IPS DF 6.9 (cell line): Measurements from ENCODE around the gene OR2T1.
"Not testable (repeated sequence)": the region's sequence is repeated elsewhere in the genome, so short reads cannot be mapped to it uniquely, and the experiment has no call there.

ENCODE experiments used
- DNase-seq: peaks from one replicate; pipeline ENCODE4 v3.0.0-alpha.2; 2013; ENCODE audit warnings: low read depth, low spot score
- H3K27ac ChIP-seq: one replicate; pipeline ENCODE4 v1.5.1; 2013; ENCODE audit warnings: low read length, control low read depth
- H3K27me3 ChIP-seq: 2 replicates; pipeline ENCODE4 v1.6.1; 2013; ENCODE audit warnings: mild to moderate bottlenecking, low read length; ENCODE audit not compliant: control insufficient read depth, insufficient read depth
- H3K36me3 ChIP-seq: 2 replicates; pipeline ENCODE4 v1.6.1; 2013; ENCODE audit warnings: low read length; ENCODE audit not compliant: control insufficient read depth, insufficient read depth
- H3K4me1 ChIP-seq: 2 replicates; pipeline ENCODE4 v1.6.1; 2013; ENCODE audit warnings: low read length; ENCODE audit not compliant: control insufficient read depth, insufficient read depth
- H3K4me3 ChIP-seq: 2 replicates; pipeline ENCODE4 v1.5.1; 2013; ENCODE audit warnings: mild to moderate bottlenecking, low read length
- H3K9me3 ChIP-seq: 2 replicates; pipeline ENCODE4 v1.6.1; 2013; ENCODE audit warnings: low read length, inconsistent platforms; ENCODE audit not compliant: control insufficient read depth, insufficient read depth
- WGBS: extraction: QIAGEN DNeasy Blood & Tissue Kit; methylation state at CpG from one replicate; pipeline ENCODE4 v1.1.7; 2013; ENCODE audit warnings: mixed read lengths, missing lambda C conversion rate; ENCODE audit not compliant: insufficient read length, insufficient coverage; 5-methylcytosine and 5-hydroxymethylcytosine counted together

Gene OR2T1

DNA sequence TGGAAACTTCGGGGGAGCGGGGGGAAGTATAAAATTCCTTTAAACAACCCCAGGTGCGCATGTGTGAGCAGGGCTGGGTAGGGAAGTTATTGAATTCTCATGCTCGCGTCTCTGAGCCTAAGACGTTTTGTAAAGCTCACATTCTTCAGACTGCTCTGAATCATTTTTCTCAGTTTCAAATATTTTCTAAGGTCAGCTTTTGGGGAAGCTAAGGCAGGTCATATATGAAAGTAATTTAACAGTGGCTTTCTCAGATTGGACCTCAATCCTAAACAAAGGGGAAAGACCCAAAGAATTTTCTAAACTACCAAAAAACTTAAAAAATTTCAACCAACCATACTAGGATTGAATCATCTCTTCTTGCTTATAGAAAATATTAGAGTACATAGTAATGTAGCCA, 32.1 kb downstream of the OR2T1 start:
- not testable (repeated sequence) for H3K27ac ChIP-seq, H3K36me3 ChIP-seq, H3K27me3 ChIP-seq, H3K9me3 ChIP-seq, DNase-seq, H3K4me3 ChIP-seq, H3K4me1 ChIP-seq
- WGBS = no CpG with 5 or more reads among the region's 6 CpGs

DNA sequence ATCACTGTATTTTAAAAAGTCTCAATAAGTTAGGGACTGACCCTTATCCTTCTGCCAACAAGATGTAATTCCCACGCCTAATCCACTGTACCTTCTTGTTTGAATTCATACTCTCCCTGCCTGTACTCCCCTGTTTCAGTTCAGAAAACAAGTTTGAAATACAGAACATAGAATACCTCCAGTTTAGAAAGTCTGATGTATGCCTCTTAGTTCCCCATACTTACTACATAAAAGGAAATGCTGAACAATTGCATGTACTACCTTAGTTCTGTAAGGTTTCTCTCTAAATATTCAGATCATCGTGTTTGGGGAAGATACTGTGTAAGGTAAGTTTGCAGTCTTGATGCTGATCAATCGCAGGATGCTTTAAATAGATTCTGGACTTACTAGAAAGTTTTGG, 33.5 kb downstream of the OR2T1 start:
- not testable (repeated sequence) for H3K27me3 ChIP-seq, H3K27ac ChIP-seq, DNase-seq, H3K4me1 ChIP-seq, H3K4me3 ChIP-seq, H3K36me3 ChIP-seq, H3K9me3 ChIP-seq
- no CpG with 5 or more reads among the region's 3 CpGs for WGBS

DNA sequence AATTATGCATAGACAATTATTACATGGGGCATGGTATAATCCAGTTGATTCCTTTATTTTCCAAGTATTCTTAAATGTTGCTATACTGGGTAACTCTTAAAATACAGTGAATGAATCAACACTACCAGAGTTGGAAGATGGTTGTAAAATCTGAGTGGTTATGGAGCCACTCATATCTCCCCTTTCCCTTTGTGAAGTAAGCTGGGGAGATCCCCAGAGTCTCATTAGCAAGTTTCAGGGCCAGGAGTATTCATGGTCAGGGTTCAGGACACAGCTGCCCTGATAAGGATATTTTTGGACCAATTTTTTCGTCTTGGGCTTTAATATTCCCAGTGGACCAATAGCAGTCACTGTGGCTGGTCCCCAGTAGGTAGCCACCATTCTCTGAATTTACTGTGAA, 35.8 kb downstream of the OR2T1 start:
- H3K27me3 ChIP-seq, H3K4me1 ChIP-seq, H3K27ac ChIP-seq, H3K9me3 ChIP-seq, H3K36me3 ChIP-seq, DNase-seq, H3K4me3 ChIP-seq: not testable (repeated sequence)
- no CpG with 5 or more reads among the region's 1 CpG for WGBS

DNA sequence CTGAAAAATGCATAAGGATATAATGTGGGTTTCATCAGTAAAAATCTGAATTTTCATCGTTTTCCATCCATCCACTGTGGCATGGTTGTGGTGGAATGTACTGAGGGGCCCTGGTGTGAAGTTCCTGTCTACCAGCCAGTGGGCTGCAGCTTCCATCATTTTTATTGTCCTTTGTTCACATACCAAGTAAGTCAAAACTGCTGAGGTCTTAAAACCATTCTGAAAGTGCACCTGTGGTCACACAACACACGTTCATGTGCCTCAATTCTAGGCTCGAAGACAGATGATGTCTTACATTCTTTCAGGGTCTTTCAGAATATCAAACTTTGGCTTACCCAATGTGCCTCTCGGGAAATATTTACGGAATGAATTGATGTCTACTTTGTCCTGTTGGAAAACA, 36.4 kb downstream of the OR2T1 start:
- not testable (repeated sequence) for H3K27ac ChIP-seq, H3K4me3 ChIP-seq, H3K9me3 ChIP-seq, DNase-seq, H3K4me1 ChIP-seq, H3K27me3 ChIP-seq, H3K36me3 ChIP-seq
- WGBS = no CpG with 5 or more reads among the region's 5 CpGs

DNA sequence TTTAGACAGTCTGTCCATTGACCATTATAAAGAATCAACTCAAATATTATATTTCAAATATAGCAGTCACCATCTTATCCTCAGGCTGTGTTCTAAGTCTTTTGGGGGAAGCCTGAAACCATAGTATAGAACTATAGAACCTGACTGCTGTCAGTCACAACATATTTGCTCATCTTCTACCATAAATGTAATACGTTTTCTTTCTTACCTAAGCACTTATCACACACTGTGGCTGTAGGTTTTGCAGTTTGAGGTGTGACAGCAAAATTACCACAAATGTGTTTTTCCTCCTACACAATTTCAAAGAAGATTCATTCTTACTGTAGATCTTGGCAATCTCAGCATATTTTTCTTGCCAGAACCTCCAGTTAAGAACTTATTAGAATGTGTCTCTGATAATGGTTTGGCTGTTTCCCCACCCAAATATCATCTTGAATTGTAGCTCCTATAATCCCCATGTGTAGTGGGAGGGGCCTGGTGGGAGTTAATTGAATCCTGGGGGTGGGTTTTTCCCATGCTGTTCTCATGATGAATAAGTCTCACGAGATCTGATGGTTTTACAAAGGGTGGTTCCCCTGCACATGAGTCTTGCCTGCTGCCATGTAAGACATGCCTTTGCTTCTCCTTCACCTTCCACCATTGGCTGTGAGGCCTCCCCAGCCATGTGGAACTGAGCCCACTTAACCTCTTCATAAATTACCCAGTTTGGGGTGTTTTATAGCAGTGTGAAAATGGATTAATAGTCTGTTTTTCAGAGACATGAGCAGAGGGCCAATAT, 39.8 kb downstream of the OR2T1 start:
- not testable (repeated sequence) for H3K4me3 ChIP-seq, H3K27me3 ChIP-seq, H3K4me1 ChIP-seq, H3K36me3 ChIP-seq, DNase-seq, H3K27ac ChIP-seq, H3K9me3 ChIP-seq
- no CpG with 5 or more reads among the region's 2 CpGs for WGBS

DNA sequence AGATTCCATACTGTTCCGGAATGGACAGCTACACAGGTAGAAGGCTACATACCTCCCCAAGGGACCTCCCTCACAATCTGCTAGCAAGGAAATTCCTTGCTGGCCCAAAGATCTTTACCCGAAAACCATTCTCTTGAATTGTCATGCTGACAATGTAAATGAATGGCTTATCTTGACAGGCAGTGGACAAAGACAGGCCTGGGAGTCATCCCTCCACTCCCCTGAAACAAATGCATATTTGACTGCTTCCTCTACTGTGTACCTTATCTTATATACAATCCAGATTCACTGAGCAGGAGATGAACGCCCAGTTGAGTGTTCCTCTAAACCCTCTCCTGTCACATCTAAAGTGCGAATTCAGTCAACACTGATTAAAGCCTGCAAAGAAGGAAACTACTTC, 41.8 kb downstream of the OR2T1 start:
- H3K4me3 ChIP-seq, H3K9me3 ChIP-seq, H3K27me3 ChIP-seq, H3K27ac ChIP-seq, H3K36me3 ChIP-seq, DNase-seq, H3K4me1 ChIP-seq: not testable (repeated sequence)
- WGBS = no CpG with 5 or more reads among the region's 4 CpGs

DNA sequence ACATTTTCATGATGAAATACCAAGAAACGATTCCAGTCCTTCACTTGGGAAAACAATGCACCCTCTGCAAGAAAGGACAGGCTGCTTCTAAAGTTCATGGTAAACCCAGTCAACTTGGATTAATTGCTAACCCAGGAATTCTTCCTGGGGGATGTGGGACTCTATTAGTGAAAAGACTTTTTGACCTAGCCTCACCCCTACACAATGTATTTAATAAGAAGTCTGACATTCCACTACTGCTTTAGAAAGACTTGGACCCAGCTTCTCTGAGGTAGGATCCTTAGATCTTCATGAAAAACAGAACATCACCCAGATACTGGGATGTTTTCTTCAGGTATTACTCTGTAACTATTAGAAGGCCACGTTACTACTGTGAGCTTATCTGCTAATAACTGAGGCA, 42.6 kb downstream of the OR2T1 start, which contains the start of gene OR2T2:
TSS of gene OR2T2 (plus strand) at position 239 of the 400 bp plus-strand sequence. CDS start 7,161 bp downstream, outside the sequence.
- DNase-seq, H3K27ac ChIP-seq, H3K27me3 ChIP-seq, H3K36me3 ChIP-seq, H3K4me1 ChIP-seq, H3K4me3 ChIP-seq, H3K9me3 ChIP-seq: not testable (repeated sequence)
- no CpG with 5 or more reads among the region's 2 CpGs for WGBS

DNA sequence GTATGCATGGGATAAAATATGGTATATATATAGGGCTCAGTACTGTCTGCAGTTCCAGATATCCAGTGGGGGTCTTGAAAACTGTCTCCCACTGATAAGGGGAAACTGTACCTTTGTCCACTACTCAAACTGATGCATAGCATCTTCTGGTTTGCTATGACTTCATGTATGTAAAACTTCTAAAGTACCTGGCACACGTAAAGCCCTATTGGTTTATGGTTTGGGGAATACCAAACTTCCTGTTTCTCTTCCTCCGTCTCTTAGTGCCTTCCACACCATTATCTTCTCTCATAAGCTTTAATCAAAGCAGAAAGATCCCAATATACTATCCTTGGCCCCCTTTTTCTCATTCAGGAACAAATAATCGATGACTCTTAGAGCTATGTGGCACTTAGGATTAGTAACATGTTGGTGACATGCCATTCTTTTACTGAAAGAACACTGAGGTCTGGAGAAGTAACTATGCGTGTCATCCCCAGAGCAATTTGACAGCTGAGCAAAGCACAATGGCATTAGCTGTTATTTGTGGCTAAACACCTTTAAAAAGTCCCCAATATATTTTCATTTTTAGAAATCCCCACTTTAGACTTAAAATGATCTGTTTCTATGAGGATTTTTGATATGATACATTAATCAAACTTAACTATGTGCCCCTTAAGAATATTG, 45.7 kb downstream of the OR2T1 start:
- H3K36me3 ChIP-seq, H3K4me3 ChIP-seq, DNase-seq, H3K27ac ChIP-seq, H3K27me3 ChIP-seq, H3K4me1 ChIP-seq, H3K9me3 ChIP-seq: not testable (repeated sequence)
- WGBS = no CpG with 5 or more reads among the region's 4 CpGs

DNA sequence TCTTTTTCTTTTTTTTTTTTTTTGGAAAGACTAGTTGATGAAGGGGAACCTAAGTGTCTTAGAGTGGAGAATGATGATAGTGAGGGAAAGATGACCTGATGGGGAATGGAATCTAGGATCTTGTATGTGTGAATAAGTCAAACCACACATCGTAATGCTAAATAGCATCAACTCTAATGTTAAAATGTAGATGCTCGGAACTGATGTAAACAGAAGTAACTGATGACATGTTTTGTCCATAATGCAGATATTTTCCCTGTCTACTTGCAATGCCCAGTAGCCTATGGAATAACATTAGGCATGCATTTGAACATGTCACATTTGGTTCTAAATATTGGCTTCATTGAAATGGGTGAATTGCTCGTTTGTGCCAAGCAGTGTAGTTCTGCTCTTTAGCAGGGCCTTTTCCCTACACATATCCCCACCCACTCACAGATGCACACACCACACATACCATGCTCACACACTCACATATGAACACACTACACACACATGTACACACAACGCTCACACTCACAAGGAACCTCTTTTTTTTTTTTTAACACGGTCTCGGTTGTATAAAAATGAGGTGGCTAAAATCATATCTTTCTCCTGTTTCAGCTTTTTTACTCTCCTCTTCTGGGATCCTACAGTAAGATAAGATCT, 47.1 kb downstream of the OR2T1 start:
- not testable (repeated sequence) for H3K9me3 ChIP-seq, DNase-seq, H3K27me3 ChIP-seq, H3K4me1 ChIP-seq, H3K4me3 ChIP-seq, H3K36me3 ChIP-seq, H3K27ac ChIP-seq
- no CpG with 5 or more reads among the region's 6 CpGs for WGBS

DNA sequence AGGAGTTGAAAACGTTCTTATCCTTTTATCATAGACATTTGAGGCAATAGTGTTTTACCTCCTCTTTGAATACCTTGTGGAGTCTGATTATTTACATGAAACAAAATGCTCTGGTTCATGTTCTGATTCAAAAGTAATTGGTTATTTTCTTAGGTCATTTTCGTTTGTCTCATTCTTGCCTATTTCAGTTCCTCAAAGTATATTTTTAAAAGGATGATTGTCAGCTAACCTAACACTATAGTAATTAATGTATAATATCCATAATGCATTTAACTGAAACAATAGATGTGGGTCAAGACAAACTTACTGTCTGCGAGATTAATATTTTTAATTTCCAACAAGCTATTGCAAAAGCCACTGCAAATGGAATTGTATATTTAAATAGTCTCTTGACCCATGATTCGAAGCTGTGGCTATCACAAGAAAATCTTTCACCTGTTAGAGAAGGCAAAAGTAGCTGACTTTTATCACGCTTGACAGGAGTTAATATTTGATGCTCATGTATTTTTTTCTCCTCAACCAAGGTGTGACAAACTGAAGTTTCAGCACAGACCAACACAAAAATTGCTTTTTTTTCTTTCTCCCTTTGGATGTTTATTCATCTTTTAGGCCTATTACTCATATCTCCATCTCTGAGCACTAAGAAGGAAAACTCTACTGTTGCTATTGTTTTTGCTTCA, 47.8 kb downstream of the OR2T1 start:
- H3K9me3 ChIP-seq, H3K36me3 ChIP-seq, H3K4me3 ChIP-seq, H3K4me1 ChIP-seq, DNase-seq, H3K27ac ChIP-seq, H3K27me3 ChIP-seq: not testable (repeated sequence)
- no CpG with 5 or more reads among the region's 5 CpGs for WGBS
